ENCODE results near the gene UXT.
"Not testable (repeated sequence)": the region's sequence is repeated elsewhere in the genome, so short reads cannot be mapped to it uniquely, and the experiment has no call there.

UXT gene

GRCh38 chrX:47658684-47659420 is at the start of gene UXT:
UXT (minus strand) TSS chrX:47659180; CDS start chrX:47658927, 253 bp downstream.
- peak; percentile 85 for DNase-seq

DNA sequence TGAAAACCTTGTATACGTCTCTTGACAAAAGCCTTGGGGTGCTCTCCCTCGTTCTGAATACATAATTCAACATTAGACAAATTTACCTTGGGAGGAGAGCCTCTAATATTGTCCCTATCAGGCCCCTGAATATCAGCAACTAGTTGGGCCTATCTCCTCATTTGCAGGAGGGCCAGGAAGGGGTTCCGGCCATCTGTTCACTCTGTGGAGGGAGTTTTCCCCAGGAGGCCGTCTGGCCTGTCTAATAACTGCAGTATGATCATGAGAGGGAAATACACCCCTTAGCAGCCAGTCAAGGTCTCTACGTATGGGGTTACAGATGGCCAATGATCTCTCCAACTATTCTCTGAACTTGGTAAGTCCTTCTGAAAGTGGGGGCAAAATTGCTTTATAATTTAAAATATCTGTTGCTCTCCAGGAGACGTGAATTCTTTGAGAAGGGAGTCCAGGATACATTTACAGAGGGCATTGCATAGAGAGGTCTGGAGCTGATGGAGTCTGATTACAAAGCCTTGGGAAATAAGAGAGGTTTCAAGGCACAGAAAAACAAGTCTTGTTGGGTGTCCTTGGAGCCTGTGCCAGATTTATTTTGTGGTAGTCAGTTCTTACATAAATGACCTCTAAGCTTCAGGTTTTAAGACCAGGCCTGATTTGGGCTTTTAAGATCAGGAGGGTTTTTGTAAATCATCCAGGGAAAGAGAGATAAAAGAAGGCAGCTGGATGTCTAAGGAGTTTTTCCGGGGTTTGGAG is 48.2 kb upstream of the UXT start:
- no peak for DNase-seq

DNA sequence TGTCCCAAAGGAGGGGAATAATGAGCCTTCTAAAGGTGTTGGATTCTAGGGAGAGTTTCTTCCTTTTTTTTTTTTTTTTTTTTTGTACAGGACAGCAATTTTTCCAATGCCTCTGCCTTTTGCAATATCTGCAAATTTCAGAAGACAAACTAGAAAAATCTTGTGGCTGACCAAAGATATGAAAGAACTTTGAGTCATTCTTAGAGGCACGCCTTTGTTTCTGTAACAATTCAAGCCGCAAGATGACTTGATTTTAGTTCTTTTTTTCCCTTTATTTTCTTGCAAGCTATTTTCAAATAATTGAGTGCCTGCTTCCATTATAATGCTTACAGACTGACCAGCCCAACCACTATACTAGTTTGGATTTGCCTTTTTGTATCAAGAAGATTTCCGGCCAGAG is 47.6 kb upstream of the UXT start:
- DNase-seq: no peak

DNA sequence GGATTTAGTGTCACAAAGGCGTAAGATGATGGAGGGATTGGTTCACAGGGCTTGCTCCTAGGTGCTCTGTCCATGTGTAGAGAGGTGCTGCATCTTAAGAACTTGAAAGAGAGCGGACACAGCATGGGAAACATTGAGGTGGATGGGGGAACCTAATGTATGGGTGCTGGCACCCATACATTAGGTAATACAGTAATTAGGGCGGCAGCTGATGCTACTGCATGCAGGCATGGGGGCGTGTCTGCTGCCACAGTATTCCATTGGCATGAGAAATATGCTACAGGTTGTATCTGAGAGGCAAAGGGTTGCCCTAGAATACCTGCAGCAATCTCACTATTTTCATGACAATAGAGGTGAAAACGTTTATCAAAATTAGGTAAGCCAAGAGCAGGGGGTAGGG is 45.8 kb upstream of the UXT start:
- DNase-seq: no peak

GRCh38 chrX:47697181-47697580 is 38.2 kb upstream of the UXT start:
- DNase-seq: no peak

GRCh38 chrX:47690175-47690574 is 31.2 kb upstream of the UXT start:
- DNase-seq: no peak

GRCh38 chrX:47687263-47687662 is 28.3 kb upstream of the UXT start:
- no peak for DNase-seq

- DNase-seq: no peak
Measured at GRCh38 chrX:47683829-47684205, 24.8 kb upstream of the UXT start.

DNA sequence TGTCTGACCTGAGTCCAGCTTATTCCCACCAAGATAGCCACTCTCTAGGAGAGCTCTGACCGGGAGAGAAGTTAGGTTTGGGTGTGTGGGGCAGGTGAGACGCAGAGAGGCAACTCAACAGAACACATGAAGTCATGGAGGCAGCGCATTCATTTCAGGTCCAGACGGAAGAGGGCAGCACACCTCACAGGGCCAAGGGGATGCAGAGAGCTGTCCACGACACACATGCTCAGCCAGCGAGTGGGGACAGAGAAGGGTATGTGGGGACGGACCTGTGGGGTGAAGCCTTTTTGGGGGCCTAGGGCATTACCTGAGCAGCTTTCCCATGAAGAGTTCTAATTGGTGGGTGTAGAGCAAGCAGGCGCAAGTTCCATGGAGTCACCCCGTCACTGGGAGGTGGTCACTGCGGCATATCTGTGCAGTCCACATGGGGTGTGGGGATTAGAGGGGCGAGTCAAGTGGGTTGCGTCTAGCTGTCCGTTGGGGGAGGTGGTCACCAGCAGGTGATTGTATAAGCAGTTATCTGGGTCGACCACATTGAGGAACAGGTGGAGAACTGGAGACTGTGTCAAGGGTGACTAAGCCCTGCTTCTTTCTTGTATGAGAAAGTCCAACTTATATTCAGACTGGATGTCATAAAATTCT is 24.3 kb upstream of the UXT start:
- no peak for DNase-seq

DNA sequence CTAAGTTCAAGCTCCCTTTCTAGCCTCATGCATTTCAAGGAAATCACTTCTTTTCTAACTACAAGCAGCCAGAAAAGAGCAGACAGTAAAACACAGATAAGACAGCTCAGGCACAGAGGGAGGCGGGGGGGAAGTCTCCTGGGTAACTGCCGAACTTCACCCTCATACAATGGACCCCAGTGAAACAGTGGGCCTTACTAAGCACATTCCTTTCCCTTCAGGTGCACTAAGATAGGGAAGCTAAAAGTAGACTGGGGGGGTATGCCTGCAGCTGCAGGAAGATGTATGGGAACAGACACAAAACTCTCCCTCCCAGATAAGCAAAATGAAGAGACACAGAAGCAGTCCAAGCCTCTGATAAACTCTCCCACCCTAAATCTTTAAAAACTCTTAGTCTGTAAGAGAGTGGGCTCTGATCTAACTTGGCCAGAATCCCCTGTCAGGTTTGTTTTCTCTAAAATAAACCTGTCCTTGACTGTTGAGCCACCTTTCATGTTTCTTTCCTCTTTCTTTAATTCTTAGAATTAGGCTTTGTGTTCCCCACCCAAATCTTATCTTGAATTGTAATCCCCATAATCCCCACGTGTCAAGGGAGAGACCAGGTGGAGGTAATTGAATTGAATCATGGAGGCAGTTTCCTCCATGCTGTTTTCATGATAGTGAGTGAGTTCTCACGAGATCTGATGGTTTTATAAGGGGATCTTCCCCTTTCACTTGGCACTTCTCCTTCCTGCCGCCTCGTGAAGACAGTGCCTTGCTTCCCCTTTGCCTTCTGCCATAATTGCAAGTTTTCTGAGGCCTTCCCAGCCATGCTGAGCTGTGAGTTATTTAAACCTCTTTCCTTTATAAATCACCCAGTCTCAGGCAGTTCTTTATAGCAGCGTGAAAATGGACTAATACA is 17.2 kb upstream of the UXT start:
- DNase-seq: not testable (repeated sequence)

DNA sequence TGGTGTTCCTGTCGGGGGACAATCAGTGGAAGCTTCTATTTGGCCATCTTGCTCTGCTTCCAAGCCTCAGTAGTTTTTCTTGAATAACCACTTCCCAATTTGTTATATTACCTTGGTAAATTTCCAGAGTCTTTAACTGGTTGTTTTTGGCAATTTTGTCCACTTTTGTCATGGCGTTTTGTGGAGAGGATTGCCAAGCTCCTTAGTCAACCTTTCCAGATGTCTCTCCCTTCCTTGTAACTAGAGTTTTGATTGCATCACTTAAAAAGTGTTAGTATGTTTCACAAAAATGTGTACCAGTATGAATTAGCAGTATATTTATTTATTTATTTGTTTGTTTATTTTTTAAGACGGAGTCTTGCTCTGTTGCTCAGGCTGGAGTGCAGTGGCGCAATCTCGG is 15.8 kb upstream of the UXT start:
- no peak for DNase-seq

GRCh38 chrX:47665797-47666196 is 6.8 kb upstream of the UXT start:
- DNase-seq: not testable (repeated sequence)

- no peak for DNase-seq
Measured at GRCh38 chrX:47664737-47665136, 5.8 kb upstream of the UXT start.

- DNase-seq: no peak
Measured at GRCh38 chrX:47662144-47662657, 3.2 kb upstream of the UXT start.

DNA sequence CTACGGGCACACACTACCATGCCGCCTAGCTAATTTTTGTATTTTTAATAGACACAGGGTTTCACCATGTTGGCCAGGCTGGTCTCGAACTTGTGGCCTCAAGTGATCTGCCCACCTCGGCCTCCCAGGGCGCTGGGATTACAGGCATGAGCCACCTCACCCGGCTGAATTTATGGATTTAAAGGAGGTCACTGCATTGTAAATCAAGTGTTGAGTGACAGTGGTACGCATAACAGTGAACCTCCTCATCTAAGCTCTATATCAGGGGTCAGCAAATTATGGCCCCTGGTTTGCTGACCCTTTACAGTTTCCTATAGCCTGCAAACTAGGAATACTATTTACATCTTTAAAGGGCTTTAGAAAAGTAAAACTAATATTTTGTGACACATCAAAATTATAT is 2.6 kb upstream of the UXT start:
- DNase-seq: no peak

GRCh38 chrX:47659421-47659726 is 394 bp upstream of the UXT start:
- DNase-seq: no peak

DNA sequence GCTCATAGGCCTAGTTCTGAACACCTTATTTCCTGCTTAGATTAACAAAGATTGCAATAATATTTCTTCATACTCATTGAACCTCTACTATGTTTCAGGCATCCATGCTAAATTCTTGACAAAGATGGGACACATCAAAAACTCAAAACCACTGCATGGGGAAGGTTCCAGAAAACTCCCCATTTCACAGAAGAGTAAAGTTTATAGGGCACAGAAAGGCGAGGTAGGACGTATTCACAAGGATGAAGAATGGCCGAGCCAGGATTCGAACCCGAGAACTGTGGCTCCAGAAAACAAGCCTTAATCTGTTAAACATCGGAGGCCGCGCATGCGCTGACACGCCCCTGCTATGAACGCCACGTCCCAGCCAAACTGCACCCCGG is 688 bp downstream of the UXT start:
- DNase-seq: no peak

DNA sequence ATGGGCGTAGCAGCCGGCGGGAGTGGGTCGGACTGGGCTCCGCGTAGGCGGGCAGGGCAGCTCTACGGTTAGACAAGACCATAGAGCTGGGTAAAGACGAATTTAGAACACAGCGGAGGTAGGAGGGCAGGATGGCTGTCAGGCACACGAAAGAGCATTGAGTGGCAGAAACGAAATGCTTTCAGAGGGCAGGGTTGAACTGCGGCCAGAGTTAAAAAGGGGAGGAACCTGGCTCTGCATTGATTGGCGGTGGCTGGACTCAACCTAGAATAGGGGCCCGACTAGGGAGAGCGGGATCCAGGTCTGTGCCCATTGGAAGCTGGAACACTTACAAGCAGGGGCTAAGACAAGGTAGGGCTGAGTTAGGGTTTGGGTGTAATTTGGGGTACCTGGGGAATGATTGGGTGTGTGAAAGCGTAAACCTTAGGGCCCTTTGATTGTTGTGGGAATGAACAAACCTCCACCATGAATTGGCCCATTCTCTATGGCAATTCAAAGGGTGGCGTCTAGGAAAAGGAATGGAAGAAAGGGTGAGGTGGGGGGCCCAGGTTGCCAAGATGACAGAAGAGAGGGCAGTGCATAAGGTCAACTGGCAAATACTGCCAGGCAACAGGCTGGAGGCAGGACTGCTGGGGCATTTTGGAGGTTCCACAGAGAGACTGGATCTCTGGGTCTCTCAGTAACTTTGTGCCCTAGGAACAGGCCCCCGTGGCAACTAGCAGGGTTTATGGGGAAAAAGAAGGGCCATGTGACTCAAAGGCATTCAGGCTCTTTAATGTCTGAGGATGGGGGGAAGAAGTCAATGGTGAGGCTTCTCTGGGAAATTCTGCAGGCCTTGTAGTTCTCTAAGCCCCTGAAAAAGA is 7.7 kb downstream of the UXT start:
- DNase-seq: no peak

GRCh38 chrX:47650164-47651042 is 8.6 kb downstream of the UXT start, which contains the start of gene ELK1:
ELK1 (minus strand) TSS chrX:47650563; CDS start chrX:47641441, 9,122 bp downstream.
- DNase-seq: peak; percentile 82

GRCh38 chrX:47649781-47650163 is 9.2 kb downstream of the UXT start:
- DNase-seq: no peak

DNA sequence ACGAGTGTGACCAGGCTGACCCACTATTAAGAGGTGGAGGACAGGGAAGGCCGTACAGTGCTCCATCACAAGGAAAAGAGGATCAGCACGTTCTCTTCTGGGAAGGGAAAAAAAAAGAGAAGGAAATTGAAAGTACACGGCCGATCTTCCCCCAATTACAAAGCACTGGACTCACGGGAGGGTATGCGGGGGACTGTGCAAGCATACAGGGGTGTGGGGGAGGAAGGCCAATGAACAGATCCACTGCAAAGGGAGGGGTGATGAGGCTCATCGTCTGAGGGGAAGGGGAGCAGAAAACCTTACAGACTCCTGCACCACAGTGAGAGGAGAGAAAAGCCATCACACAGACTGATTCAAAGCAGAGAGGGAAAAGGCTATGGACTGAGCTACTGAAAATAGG is 9.7 kb downstream of the UXT start:
- no peak for DNase-seq

All from NCI-H510A treated with DMSO at 0.1 percent for 48 hours (cell line).